GM12891 (cell line): ENCODE results near the gene NSUN2.

Experiments
- PAX5 ChIP-seq: IDR thresholded peaks from 2 replicates; pipeline ENCODE4 v1.6.1; 2011; ENCODE audit warnings: low read length, moderate library complexity, mild to moderate bottlenecking; ENCODE audit not compliant: insufficient read depth, severe bottlenecking
- POLR2A ChIP-seq: IDR thresholded peaks from 2 replicates; pipeline ENCODE4 v1.6.1; 2011; ENCODE audit warnings: low read depth, low read length, control low read depth
- POLR2AphosphoS5 ChIP-seq: IDR thresholded peaks from 2 replicates; pipeline ENCODE4 v1.6.1; 2011; ENCODE audit warnings: low read depth, low read length, control low read depth
- POU2F2 ChIP-seq: IDR thresholded peaks from 2 replicates; pipeline ENCODE4 v1.6.1; 2011; ENCODE audit warnings: low read depth, mild to moderate bottlenecking, control low read depth, low read length, moderate library complexity
- TAF1 ChIP-seq: IDR thresholded peaks from 2 replicates; pipeline ENCODE4 v1.6.1; 2011; ENCODE audit warnings: low read depth, low read length, control low read depth

- TF ChIP-seq POLR2A (no peak), TAF1 (no peak), POLR2AphosphoS5 (no peak), POU2F2 (no peak), PAX5 (no peak)
Measured at GRCh38 chr5:6626508-6626907, 6.3 kb downstream of the NSUN2 start.
